ENCODE data around the gene KCTD7. TPM values are rescaled to one million over a fixed set of nuclear protein-coding genes. Genes with fewer than 3 reads are reported as not detected.

Gene KCTD7
- total and polyA plus RNA-seq, 7 donors, result 3.2 to 23.3 (median 15.3) TPM

Other genes starting within 250 kb of the KCTD7 start
- 10 to 100 TPM; 36.4 to 47.2 (median 41.3) TPM for gene RABGEF1, start 111.9 kb downstream of the KCTD7 start, total RNA-seq
- 10 to 100 TPM; 10.2 to 15.7 (median 13.2) TPM for gene RABGEF1, start 111.9 kb downstream of the KCTD7 start, polyA plus RNA-seq

Measured in sigmoid colon (tissue), 7 donors.